ENCODE results near the gene CCDC40. TPM values are rescaled to one million over a fixed set of nuclear protein-coding genes. Genes with fewer than 3 reads are reported as not detected.

CCDC40 gene
- total and polyA plus RNA-seq, 2 of the 13 experiments (the other 11 are each of a cell fraction or from before 2014, with no cell fraction given), result 4.1 to 5.5 TPM

- no peak for TF ChIP-seq NPAS2 (CRISPR knock-in tag; IDR thresholded peaks at IDR 0.05; ENCODE audit: borderline replicate concordance)
- TF ChIP-seq ZNF850 (CRISPR knock-in tag; conservative IDR thresholded peaks at IDR 0.05), result peak; percentile 40; the same call in 1 of the 2 replicates
- TF ChIP-seq, protein P1, sequence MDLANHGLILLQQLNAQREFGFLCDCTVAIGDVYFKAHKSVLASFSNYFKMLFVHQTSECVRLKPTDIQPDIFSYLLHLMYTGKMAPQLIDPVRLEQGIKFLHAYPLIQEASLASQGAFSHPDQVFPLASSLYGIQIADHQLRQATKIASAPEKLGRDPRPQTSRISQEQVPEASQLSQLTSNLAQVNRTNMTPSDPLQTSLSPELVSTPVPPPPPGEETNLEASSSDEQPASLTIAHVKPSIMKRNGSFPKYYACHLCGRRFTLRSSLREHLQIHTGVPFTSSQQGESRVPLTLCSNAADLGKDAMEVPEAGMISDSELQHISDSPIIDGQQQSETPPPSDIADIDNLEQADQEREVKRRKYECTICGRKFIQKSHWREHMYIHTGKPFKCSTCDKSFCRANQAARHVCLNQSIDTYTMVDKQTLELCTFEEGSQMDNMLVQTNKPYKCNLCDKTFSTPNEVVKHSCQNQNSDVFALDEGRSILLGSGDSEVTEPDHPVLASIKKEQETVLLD (CRISPR knock-in tag; IDR thresholded peaks at IDR 0.05; ENCODE audit: low read depth), result no peak; the same call in 1 of the 2 replicates
- peak; percentile 83 for TF ChIP-seq HDAC2 (CRISPR knock-in tag; IDR thresholded peaks at IDR 0.05)
- no peak for TF ChIP-seq U2AF2 (IDR thresholded peaks at IDR 0.05; ENCODE audit: low read depth, low read length)
- no peak for TF ChIP-seq PAF1 (CRISPR knock-in tag; IDR thresholded peaks at IDR 0.05)
- peak; percentile 29; the same call in 1 of the 2 replicates for TF ChIP-seq KDM3A (CRISPR knock-in tag; IDR thresholded peaks at IDR 0.05; ENCODE audit: low read depth)
- peak; percentile 95 for TF ChIP-seq ZNF556 (CRISPR knock-in tag; IDR thresholded peaks at IDR 0.05; ENCODE audit: borderline replicate concordance)
- TF ChIP-seq ZNF180 (CRISPR knock-in tag; IDR thresholded peaks at IDR 0.05; ENCODE audit: borderline replicate concordance, low read depth), result peak; percentile 79; the same call in 1 of the 2 replicates
- TF ChIP-seq ZNF281 (CRISPR knock-in tag; IDR thresholded peaks at IDR 0.05; ENCODE audit: borderline replicate concordance), result peak; percentile 49
- TF ChIP-seq ZNF782 (CRISPR knock-in tag; IDR thresholded peaks at IDR 0.05; ENCODE audit: borderline replicate concordance), result peak; percentile 49
- TF ChIP-seq, protein P2, sequence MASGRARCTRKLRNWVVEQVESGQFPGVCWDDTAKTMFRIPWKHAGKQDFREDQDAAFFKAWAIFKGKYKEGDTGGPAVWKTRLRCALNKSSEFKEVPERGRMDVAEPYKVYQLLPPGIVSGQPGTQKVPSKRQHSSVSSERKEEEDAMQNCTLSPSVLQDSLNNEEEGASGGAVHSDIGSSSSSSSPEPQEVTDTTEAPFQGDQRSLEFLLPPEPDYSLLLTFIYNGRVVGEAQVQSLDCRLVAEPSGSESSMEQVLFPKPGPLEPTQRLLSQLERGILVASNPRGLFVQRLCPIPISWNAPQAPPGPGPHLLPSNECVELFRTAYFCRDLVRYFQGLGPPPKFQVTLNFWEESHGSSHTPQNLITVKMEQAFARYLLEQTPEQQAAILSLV (CRISPR knock-in tag; IDR thresholded peaks at IDR 0.05; ENCODE audit: borderline replicate concordance), result peak; percentile 95
- TF ChIP-seq, protein P3, sequence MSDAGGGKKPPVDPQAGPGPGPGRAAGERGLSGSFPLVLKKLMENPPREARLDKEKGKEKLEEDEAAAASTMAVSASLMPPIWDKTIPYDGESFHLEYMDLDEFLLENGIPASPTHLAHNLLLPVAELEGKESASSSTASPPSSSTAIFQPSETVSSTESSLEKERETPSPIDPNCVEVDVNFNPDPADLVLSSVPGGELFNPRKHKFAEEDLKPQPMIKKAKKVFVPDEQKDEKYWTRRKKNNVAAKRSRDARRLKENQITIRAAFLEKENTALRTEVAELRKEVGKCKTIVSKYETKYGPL (CRISPR knock-in tag; IDR thresholded peaks at IDR 0.05), result peak; percentile 67; the same call in 1 of the 2 replicates
- no peak for TF ChIP-seq HNRNPK (IDR thresholded peaks at IDR 0.05; ENCODE audit: low read depth, low read length, poor library complexity, severe bottlenecking)
- peak; percentile 74; the same call in 1 of the 2 replicates for TF ChIP-seq ZNF784 (CRISPR knock-in tag; IDR thresholded peaks at IDR 0.05; ENCODE audit: borderline replicate concordance)
- peak; percentile 70 for TF ChIP-seq PATZ1 (CRISPR knock-in tag; IDR thresholded peaks at IDR 0.05)
- no peak for TF ChIP-seq MIER2 (CRISPR knock-in tag; IDR thresholded peaks at IDR 0.05)
- TF ChIP-seq ZSCAN20 (CRISPR knock-in tag; IDR thresholded peaks at IDR 0.05; ENCODE audit: borderline replicate concordance), result peak; percentile 97
- TF ChIP-seq KMT2B (CRISPR knock-in tag; IDR thresholded peaks at IDR 0.05), result peak; percentile 85
These were observed 110.8 kb downstream of the CCDC40 start, which contains the start of gene EIF4A3 (continued) for GRCh38 chr17:80147035-80147822.
